ENCODE data around the gene VWA3B.

GRCh38 chr2:98091738-98092137, 4.8 kb downstream of the VWA3B start:
- TF ChIP-seq CTCF (conservative IDR thresholded peaks at IDR 0.05; ENCODE audit: low read length) (no peak), EZH2phosphoT487 (IDR thresholded peaks at IDR 0.05; ENCODE audit: borderline replicate concordance, low read depth, low read length) (no peak)
